ENCODE results near the gene KLK12. TPM values are rescaled to one million over a fixed set of nuclear protein-coding genes. Genes with fewer than 3 reads are reported as not detected.

KLK12 gene
- total and polyA plus RNA-seq, 2 experiments from 2014 or later: not detected

GRCh38 chr19:51066393-51067186, 31.8 kb upstream of the KLK12 start:
- Histone ChIP-seq H3K36me3 (replicated peaks; ENCODE audit: insufficient read depth, low read depth) (no peaks in the 10 kb centered on the region), H3K9me3 (ENCODE audit: low read depth) (no peaks in the 10 kb centered on the region), H3K4me1 (ENCODE audit: insufficient read depth) (peaks cover 7% of the 10 kb centered on the region), H3K9me2 (replicated peaks; ENCODE audit: insufficient read depth) (no peaks in the 10 kb centered on the region), H4K20me1 (ENCODE audit: insufficient read depth, poor library complexity, severe bottlenecking) (no peaks in the 10 kb centered on the region), H3K4me2 (no peak overlapping the region), H3K4me3 (no peak overlapping the region), H3K79me2 (no peaks in the 10 kb centered on the region), H3K27ac (no peak overlapping the region), H2AFZ (no peak overlapping the region), H3K27me3 (no peaks in the 10 kb centered on the region)
- no peak for TF ChIP-seq EZH2phosphoT487 (IDR thresholded peaks at IDR 0.05; ENCODE audit: low read depth, severe bottlenecking, unreplicated experiment)
- TF ChIP-seq, protein P1, sequence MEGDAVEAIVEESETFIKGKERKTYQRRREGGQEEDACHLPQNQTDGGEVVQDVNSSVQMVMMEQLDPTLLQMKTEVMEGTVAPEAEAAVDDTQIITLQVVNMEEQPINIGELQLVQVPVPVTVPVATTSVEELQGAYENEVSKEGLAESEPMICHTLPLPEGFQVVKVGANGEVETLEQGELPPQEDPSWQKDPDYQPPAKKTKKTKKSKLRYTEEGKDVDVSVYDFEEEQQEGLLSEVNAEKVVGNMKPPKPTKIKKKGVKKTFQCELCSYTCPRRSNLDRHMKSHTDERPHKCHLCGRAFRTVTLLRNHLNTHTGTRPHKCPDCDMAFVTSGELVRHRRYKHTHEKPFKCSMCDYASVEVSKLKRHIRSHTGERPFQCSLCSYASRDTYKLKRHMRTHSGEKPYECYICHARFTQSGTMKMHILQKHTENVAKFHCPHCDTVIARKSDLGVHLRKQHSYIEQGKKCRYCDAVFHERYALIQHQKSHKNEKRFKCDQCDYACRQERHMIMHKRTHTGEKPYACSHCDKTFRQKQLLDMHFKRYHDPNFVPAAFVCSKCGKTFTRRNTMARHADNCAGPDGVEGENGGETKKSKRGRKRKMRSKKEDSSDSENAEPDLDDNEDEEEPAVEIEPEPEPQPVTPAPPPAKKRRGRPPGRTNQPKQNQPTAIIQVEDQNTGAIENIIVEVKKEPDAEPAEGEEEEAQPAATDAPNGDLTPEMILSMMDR (IDR thresholded peaks at IDR 0.05; ENCODE audit: poor library complexity): no peak
- no peak for TF ChIP-seq EZH2 (IDR thresholded peaks at IDR 0.05; ENCODE audit: borderline replicate concordance)
- no peak for DNase-seq (ENCODE audit: low spot score)
- WGBS (ENCODE audit: low lambda C conversion rate, missing lambda C conversion rate): 76% methylated on average over 7 of the region's 7 CpGs

DNA sequence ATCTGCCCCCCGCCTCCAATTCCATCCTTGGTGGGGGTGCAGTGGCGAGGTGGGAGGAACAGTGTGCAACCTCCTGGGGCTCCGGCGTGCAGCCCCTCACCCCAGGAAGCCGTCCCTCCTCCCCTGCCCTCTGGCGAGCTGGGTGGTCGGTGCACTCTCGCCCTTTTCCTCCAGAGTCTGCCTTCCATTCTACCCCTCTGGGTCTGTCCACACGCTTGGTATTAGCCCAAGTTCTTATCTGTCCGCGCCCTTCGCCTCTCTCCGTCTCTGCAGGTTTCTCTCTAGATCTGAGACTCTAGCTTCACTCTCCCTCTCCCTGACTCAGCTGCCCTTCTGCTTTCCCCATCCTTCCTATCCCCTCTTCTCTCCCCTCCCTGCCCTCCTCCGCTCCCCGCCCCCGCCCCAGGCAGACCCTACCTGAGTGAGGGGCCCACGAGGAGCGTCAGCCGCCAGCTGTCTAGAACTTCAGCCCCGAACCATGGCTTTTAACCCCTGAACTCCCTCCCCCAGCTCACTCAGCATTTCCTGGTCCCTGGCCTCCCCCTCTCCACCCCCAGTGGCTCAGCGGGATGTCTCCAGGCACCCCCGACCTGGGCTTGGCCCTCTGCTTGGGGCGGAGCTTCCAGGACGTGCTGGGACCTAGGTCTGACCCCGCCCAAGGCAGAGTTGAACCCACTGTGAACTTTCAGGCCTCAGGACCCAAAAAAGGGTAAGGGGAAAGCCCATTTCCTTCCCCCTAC, 30.6 kb upstream of the KLK12 start:
- Histone ChIP-seq H3K9me2 (replicated peaks; ENCODE audit: insufficient read depth) (no peaks in the 10 kb centered on the region), H4K20me1 (ENCODE audit: insufficient read depth, poor library complexity, severe bottlenecking) (no peaks in the 10 kb centered on the region), H2AFZ (peak overlapping the region; percentile 78), H3K4me1 (ENCODE audit: insufficient read depth) (peaks cover 7% of the 10 kb centered on the region), H3K9me3 (ENCODE audit: low read depth) (no peaks in the 10 kb centered on the region), H3K36me3 (replicated peaks; ENCODE audit: insufficient read depth, low read depth) (no peaks in the 10 kb centered on the region), H3K79me2 (no peaks in the 10 kb centered on the region), H3K27me3 (no peaks in the 10 kb centered on the region), H3K4me2 (peak overlapping the region; percentile 96), H3K27ac (no peak overlapping the region), H3K4me3 (peak overlapping the region; percentile 49)
- WGBS (ENCODE audit: low lambda C conversion rate, missing lambda C conversion rate): 14% methylated on average over 14 of the region's 25 CpGs
- TF ChIP-seq EZH2phosphoT487 (IDR thresholded peaks at IDR 0.05; ENCODE audit: low read depth, severe bottlenecking, unreplicated experiment): no peak
- TF ChIP-seq, protein P1 (IDR thresholded peaks at IDR 0.05; ENCODE audit: poor library complexity): no peak
- TF ChIP-seq EZH2 (IDR thresholded peaks at IDR 0.05; ENCODE audit: borderline replicate concordance): no peak
- DNase-seq (ENCODE audit: low spot score): no peak

GRCh38 chr19:51064534-51065220, 29.9 kb upstream of the KLK12 start, which contains the start of gene KLK13:
Gene KLK13, minus strand, starts transcription at chr19:51065092. Its CDS starts 25 bp downstream, at chr19:51065067.
- Histone ChIP-seq H3K9me2 (replicated peaks; ENCODE audit: insufficient read depth) (no peaks in the 10 kb centered on the region), H3K4me1 (ENCODE audit: insufficient read depth) (peaks cover 7% of the 10 kb centered on the region), H3K36me3 (replicated peaks; ENCODE audit: insufficient read depth, low read depth) (no peaks in the 10 kb centered on the region), H3K4me3 (peak within 1 kb of the TSS; percentile 49), H2AFZ (peak within 1 kb of the TSS; percentile 78), H4K20me1 (ENCODE audit: insufficient read depth, poor library complexity, severe bottlenecking) (no peaks in the 10 kb centered on the region), H3K9me3 (ENCODE audit: low read depth) (no peaks in the 10 kb centered on the region), H3K4me2 (peak within 1 kb of the TSS; percentile 96), H3K27me3 (no peaks in the 10 kb centered on the region), H3K79me2 (no peaks in the 10 kb centered on the region), H3K27ac (no peak within 1 kb of the TSS)
- WGBS (ENCODE audit: low lambda C conversion rate, missing lambda C conversion rate): 24% methylated on average over 29 of the region's 38 CpGs
- peak; percentile 63 for DNase-seq (ENCODE audit: low spot score)
- TF ChIP-seq EZH2 (IDR thresholded peaks at IDR 0.05; ENCODE audit: borderline replicate concordance) (no peak), EZH2phosphoT487 (IDR thresholded peaks at IDR 0.05; ENCODE audit: low read depth, severe bottlenecking, unreplicated experiment) (no peak)
- TF ChIP-seq, protein P1 (IDR thresholded peaks at IDR 0.05; ENCODE audit: poor library complexity): no peak

All from hepatocyte (in vitro differentiated cells).